Measurements from ENCODE around the gene CAMTA1.
"Not testable (repeated sequence)": the region's sequence is repeated elsewhere in the genome, so short reads cannot be mapped to it uniquely, and the experiment has no call there.

Gene CAMTA1

DNA sequence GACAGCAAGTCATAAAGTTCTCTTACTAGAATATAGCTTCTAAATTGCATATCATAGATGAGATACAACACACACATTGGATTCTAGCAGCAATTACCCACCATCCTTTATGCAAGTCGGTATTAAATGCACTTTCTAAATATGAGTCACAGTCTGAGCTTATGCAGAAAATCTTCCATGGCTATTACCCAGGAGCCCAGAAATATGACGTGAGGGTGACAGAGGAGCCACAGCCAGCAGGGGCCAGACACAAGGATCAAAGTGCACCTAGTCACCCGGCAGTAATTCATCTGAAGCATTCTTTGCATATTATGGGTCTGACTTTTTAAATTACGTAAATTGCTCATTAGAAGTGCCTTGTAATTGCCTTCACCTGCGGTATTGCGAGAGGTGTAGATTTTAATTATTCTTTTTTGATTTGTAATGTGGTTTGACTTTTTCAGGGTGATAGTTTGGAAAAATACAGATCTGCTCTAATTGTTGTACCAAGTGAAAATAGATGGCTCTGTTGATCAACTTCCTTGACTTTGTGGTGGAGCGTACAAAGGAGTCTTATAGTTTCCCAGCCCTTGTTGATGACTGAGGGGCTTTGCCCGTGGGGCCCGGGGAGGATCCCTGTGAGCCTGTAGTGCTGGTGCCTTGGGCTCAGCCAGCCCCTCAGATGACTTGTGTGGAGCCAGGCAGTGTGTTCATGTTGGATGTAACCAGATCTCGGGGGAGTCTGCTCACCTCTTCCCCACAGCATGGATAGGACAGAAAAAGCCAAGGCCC, 515.8 kb downstream of the CAMTA1 start:
- DNase-seq, result no peak

DNA sequence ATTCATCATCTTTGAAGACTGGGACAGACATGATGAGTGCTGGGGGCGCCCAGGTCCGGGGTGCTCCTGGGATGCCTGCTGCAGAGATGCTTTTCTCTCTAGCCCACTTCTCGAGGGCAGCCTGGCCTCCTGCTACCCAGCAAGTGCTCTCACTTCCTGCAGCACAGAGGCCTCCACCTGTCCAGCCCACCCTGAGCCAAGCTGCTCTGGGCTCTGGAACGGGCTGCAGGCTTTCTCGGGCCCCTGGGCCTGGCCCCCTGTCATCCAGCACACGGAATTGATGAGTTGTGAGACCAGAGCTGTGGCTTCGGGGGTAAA, 516.4 kb downstream of the CAMTA1 start:
- no peak for DNase-seq

DNA sequence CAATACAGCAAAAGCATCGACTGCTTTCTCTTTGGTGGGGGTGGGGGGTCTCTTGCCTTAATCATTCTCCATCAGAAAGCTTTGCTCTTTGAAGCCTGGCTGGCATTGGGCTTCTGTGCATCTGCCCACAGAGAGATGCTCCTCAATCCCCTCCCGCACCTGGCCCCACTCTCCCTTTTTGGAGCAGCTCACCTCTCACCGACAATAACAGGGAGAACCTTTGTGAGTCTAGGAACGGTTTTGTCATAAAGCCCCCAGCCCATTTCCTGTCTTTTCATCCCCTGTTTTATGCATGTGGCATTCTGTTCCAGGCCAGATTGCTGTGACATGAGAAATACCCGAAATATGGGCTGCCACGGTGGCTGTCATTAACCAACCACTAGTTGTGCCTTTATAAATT, 516.9 kb downstream of the CAMTA1 start:
- peak; percentile 98 for DNase-seq

DNA sequence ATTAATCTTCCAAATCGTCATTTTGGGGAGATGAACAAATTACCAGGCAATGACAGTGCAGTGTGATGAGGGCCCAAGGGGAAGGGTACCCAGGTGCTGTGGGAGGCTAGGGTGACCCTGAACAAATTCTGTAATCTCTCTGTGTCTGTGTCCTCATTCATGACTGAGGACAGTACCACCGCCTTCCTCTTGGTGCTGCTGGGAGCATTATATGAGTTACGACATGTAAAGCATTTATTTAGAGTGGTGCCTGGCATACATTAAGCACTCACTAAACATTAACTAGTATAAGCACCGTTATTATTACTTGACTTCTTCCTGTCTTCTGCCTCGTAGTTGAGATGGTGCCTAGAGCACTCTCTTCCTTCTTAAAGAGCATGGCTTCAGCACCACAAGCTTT, 517.6 kb downstream of the CAMTA1 start:
- DNase-seq, result peak; percentile 69

DNA sequence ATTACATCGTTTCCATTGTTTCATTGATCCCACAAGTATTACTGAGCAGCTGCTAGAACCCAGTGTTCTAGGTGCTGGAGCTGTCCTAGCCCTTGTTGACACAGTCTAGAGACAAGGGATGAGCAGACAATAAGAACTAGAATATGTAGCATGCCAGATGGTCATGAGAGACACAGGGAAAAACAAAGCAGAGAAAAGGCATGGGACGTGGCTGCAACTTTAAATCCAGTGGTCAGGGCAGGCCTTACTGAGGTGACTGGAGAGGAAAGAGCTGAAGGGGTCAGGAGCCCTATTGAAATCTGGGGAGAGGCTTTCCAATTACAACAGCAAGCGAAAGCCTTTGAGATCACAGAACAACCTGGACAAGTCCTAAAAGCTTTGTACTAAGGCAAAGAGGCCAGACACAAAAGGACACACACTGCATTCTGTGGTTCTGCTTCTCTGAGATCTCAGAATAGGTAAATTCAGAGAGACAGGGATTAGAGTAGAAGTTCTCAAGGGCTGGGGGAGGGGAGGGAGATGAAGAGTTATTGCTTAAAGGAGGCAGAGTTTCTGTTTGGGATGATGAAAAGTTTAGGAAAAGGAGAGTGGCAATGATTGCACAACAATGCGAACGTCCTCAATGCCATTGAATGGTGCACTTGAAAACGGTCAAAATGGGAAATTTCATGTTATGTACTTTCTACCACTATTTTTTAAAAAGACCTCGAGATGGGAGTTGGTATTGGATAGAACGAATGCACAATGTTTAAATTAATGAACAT, 518.5 kb downstream of the CAMTA1 start:
- peak; percentile 51 for DNase-seq

DNA sequence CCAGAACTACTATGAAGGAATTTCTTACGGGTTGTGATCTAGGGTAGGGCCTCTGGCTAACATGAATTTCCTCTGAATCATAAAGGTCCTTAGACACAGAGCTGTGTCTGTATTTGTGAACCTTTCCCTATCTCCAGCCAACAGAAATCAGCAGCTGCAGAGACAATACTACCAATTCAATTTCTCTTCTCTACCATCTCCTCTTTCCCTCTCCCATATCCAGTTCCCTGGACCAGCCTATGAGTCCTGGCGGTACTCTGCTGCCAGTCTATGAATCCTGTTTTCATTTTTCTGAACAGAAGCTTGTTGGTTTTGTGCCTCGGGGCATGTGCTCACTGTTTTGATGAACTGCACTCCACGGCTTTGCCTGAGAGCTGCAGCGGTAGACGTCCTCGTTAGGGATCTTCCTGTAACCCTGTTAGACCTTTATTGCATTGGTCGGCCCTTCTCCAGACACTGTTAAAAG, 527.9 kb downstream of the CAMTA1 start:
- DNase-seq, result peak; percentile 74

DNA sequence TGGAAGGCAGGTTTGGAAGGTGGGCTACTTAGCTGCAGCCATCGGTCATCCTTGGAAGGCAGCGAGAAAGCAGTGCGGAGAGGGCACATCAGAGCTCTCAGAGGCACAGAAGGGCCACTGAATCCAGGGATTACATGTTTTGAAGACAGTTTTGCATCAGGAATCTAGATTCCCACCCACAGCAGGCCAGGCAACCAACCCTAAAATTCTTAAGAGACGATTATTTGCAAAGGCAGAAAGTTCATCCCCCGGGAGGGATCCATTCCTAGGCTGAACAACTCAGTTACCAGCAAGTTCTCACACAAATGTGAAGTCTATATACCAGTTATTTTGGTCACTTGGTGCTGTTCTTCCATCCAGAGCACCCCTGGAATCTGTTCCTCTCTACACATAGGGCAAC, 528.6 kb downstream of the CAMTA1 start:
- DNase-seq, result no peak

DNA sequence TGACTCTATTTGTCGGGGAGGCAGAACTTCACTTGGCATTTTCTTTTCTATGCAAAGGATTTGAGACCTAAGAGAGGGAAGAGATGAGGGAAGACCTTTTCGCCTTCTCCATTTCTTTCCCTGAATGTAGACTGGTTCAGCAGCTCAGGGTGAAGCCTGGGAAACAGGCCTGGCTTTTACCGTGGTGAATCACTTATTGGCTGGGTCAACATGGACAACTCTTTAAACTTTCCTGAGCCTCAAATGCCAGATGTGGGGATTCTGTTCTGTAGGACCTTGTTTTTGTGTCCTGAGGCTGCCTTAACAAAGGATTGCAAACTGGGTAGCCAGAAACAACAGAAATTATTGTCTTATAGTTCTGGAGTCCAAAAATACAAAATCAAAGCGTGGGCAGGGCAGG, 530.1 kb downstream of the CAMTA1 start:
- no peak for DNase-seq

DNA sequence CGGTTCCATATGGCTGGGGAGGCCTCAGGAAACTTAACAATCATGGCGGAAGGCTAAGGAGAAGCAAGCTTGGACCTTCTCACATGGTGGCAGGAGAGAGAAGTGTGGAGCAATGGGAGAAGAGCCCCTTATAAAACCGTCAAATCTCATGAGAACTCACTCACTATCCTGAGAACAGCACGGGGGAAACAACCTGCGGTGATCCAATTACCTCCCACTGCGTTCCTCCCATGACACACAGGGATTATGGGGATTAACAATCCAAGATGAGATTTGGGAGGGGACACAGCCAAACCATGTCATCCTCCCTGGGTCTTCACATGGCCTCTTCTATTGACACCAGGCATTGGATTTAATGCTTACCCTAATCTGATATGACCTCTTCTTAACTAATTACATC, 530.7 kb downstream of the CAMTA1 start:
- no peak for DNase-seq

DNA sequence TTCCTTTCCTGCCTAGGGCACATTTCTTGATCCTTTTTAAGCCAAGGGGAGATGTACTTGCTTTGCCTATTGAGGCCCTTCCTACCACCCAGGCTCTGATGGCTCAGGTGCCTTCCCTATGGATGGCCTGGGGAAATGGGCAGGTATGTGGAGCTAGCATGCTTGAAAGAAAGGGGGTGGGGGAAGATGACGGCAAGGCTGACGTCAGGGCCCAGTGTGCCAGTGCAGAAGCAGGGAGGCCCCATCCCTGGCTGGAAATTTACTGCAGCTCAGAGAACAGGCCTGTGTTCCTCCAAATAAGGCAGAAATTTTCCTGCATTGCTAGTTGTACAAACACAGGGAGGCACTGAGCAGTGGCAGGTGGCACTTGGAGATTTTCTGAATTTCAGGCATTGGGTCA, 532.6 kb downstream of the CAMTA1 start:
- DNase-seq, result no peak

DNA sequence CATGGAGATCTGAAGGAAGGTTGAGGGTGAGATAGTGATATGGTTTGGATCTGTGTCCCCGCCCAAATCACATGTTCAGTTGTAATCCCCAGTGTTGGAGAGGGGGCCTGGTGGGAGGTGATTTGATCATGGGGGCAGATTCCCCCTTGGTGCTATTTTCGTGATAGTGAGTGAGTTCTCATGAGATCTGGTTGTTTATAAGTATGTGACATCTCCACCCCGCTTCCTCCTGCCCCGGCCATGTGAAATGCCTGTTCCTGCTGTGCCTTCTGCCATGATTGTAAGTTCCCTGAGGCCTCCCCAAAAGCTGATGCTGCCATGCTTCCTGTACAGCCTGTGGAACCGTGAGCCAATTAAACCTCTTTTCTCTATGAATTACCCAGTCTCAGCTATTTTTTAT, 533.9 kb downstream of the CAMTA1 start:
- DNase-seq, result no peak

DNA sequence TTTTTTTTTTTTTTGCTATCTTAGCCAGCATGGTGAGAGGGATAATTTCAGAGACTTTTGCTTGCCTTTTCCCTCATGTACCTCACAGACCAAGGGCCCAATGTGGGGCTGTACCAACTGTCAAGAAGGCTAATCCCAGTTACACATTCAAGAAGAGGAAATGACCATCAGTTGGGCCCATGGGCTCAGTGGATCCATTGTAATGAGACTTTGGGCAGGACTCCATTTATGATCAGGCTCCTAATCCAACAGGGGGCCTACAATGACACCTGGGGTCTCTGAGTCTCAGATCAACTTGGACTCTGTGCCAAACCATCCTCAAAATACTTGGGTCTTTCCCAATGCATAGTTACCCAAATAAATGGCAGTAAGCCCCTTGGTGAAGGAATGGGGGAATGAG, 535.4 kb downstream of the CAMTA1 start:
- no peak for DNase-seq

DNA sequence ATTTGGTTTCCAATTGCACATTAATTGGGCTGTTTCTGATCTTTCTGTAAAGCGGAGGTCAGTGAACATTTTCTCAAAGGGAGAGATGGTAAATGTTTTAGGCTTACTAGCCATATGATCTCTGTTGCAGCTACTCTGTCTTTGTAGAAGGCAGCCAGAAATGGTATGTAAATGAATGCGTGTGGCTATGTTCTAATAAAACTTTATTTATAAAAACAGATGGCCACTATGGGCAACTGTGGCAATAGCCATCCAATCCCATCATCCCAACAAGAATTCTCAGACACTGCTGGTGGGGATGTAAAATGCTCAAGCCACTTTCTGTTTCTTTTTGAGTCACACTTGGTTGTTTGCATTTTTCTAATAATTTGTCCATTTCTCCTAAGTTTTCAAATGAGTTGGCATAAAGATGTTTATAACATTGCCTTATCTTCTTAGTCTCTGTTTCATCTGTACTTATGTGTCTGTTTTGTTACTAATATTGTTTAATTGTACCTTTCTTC, 537.1 kb downstream of the CAMTA1 start:
- no peak for DNase-seq

DNA sequence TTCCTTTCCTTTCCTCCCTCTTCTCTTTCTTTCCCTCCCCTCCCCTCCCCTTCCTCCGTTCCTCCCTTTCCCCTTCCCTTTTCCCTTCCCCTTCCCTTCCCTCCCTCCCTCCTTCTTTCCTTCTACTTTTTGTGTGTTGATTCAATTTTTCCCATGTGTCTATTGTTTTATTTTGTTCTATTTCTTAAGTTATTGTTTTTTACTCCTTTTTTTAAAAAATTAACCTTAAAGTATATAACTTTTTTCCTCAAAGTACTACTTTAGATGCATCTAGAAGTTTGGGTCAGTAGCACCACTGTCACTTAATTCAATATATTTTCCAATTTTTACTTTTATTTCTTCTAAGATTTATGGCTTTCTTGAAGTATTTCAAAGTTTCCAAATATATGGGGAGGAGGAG, 537.7 kb downstream of the CAMTA1 start:
- no peak for DNase-seq

DNA sequence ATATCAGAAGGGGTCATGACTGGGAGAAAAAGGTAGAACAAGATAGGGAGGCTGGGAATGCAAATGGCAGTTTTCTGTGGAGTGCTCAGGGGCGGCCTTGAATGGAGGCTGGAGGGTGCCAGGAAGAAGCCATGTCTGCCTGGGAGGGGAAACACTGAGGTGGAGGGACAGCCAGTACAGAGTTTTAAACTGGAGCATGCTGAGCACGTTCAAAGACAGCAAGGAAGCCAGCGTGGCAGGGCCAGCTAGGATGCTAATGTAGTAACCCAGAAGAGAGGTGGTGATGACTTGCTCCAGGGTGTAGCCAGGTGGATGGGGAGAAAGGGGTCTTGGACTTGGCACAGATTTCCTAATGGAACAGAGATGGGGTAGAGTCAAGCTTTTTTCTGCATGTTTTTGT, 540.0 kb downstream of the CAMTA1 start:
- no peak for DNase-seq

DNA sequence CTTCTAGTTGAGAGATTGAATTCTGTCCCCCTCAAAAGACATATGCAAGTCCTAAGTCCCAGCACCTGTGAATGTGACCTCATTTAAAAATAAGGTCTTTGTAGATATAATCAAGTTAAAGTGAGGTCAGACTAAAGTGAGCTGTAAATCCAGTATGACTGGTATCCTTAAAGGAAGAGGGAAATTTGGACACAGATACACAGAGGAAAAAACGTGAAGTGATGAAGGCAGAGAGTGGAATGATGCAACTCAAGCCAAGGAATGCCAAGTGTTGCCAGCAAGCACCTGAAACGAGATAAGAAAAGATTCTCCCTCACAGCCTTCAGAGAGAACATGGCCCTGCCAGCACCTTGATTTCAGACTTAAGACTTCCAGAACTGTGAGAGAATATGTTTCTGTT, 541.1 kb downstream of the CAMTA1 start:
- DNase-seq, result no peak

DNA sequence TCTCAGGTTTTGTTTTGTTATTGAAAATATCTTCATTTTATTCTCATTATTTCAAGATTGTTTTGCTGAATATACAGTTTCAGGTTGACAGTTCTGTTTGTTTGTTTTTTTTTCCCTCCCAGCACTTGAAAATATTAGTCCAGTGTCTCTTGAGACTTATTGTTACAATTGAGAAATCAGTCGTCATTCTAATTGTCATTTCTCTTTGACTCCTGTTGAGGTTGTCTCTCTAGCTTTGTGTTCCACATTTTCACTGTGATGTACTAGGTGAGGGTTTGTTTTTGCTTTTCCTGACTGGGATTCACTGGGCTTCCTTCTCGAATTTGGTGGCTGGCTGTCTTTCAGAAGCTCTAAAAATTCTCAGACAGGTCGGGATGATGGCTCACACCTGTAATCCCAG, 542.6 kb downstream of the CAMTA1 start:
- DNase-seq, result no peak

DNA sequence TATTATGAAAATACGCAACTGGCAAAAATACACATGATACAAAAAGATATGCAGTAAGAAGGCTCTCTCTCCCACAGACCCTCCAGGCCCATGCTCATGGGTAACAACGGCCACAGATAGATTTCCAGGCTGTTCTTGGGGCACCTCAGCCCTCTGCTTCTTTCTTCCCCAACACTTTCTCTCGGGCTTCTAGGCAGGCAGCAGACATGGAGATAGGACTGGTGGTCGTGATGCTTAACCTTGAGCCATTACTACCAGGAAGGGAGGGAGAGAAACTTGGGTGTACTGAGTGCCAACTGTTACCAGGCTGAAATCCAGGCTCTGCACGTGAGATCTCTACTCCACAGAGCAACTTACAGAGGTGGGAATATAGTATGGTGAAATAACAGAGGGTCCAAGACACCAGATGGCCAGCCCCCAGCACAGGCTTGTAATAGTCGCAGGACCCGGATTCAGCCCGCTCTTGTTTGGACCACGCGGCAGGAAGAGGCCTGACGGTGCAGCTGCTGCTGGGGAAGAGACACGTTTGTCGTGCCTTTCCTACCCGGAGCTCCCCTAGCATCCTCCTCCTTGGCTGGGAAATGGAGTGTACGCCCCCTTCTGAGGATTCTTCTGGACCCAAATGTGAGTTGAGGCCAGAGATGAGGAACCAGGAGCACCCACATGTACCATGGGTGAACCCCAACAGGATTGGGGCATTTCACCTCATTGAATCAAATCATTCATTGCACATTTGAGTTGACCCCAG, 544.8 kb downstream of the CAMTA1 start:
- DNase-seq, result no peak

DNA sequence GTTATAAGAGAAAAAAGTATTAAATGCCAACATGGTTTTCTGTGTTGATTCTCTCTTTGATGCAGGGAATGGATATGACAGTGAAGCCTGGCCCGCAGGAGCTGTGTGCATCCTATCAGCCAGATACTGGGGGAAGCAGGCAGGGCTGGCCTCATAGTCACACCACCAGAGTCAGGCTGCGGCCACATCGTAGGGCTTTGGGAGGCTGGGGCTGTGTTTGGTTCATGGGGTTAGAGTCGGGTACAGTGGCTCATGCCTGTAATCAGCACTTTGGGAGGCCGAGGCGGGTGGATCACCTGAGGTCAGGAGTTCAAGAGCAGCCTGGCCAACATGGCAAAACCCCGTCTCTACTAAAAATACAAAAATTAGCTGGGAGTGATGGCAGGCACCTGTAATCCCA, 545.5 kb downstream of the CAMTA1 start:
- DNase-seq, result not testable (repeated sequence)

DNA sequence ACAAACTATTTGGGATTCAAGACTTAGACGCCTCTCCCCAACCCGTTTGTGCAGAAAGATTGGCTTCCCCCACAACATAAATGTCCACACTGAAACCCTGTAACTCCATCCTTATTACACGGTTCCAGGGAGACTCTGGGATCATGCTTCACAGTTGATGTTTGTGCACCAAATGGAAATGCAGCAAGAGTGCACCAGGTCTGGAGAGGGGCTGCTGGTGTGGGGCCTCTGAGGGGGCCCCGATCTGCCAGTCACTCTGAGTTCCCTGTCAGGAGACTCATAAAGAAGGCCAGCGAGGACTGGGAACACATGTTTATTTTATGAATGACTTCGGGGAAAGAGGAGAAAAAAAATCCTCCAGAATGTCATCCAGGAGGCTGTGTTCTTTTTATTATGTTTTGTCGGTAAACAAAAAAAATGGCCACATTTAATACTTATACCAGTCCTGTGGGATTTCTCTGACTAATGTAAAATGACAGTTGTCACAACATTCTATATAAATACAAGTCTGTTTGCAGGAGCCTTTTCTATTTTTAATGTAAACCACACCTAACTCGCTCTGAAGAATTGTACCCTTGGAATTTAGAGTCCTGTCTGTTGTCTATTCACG, 546.8 kb downstream of the CAMTA1 start:
- no peak for DNase-seq

DNA sequence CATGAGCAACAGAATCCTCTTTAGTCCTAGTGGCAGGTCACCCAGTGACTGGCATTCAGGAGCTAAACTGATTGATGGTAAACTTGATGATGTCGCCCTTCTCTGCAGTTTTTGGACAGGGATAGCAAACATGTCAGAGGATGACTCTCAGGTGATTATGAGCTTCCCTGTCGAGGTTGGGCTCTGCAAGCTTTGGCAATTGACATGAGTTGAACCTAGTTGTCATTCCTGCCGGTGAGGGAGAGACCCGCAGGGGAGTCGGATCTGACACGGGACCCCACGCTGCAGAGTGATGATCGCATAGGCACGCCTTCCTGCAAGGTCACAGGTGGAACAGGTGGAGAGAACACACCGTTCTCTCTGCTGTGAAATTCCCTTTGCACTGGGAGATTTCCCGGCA, 547.8 kb downstream of the CAMTA1 start:
- DNase-seq, result no peak

DNA sequence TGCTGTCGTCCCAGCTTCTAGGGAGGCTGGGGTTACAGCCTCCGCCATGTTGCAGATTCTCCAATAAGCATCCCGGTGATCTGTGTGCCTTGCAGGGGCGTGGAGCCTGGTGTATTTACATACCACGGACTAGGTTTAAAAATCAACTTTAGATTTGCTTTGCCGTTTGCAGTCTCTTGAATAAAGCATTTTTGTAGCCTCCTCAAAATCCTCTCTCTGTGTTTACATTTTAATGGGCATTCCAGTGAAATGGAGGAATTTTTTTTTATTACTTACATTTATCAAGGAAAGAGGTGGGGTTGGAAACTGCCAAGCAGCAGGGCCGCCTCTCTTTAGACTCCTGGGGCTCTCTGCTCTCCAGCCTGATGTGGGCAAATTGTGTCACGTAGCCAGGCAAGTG, 548.4 kb downstream of the CAMTA1 start:
- DNase-seq, result peak; percentile 52

DNA sequence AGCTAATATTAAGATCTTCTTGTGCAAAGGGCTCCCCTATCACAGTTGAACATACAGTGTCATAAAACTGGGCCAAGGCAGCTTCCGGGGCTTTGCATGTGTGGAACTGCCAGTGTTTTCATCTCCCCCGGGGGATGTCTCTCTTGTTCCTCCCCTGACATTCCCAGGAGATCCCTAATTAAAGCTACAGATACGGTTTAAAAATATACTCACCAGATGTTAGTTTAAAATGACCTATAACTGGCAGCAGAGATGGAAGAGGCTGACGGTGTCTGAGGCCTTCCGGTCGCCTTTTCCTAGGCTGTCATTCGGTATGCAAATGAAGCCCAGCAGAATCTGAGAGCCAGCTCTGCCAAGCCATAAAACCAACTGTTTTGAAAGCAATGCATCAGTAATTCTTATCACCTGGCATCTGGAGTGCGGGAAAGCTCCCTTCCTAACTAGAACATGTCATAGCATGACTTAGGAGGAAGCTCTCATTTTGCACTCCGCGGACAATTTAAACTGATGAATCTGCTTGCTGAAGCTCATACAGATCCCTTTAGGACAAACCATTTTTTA, 549.3 kb downstream of the CAMTA1 start:
- DNase-seq, result peak; percentile 94

Measured in NCI-H345 (cell line).